ENCODE data around the gene SNAP47. TPM values are rescaled to one million over a fixed set of nuclear protein-coding genes. Genes with fewer than 3 reads are reported as not detected.

SNAP47 gene
- polyA plus RNA-seq, 1 of the 3 experiments (the other 2 are of a cell fraction), result 45.6 TPM

- H3F3A ChIP-seq (replicated peaks; ENCODE audit: insufficient read depth), result peaks cover 4% of the 10 kb centered on the region
- H3K9me2 ChIP-seq, result no peaks in the 10 kb centered on the region
- peaks cover 33% of the 10 kb centered on the region for H3K79me2 ChIP-seq (ENCODE audit: insufficient read depth)
- H3K36me3 ChIP-seq (replicated peaks in 1 of 2; ENCODE audit: control insufficient read depth in 1 of 2, insufficient read depth in 2 of 2, low read length in 1 of 2), result peaks cover 10 to 49% of the 10 kb centered on the region in 2 experiments
- no peak for TF ChIP-seq CTCF (IDR thresholded peaks at IDR 0.05)
- TF ChIP-seq NRF1 (IDR thresholded peaks at IDR 0.05; ENCODE audit: low read depth, low read length), result no peak
- TF ChIP-seq RXRA (IDR thresholded peaks at IDR 0.05; ENCODE audit: borderline replicate concordance, low read depth), result no peak
- no peak for TF ChIP-seq EP300 (IDR thresholded peaks at IDR 0.05; ENCODE audit: borderline replicate concordance in 1 of 2, low read depth in 1 of 2, low read length in 1 of 2)
- no peak for TF ChIP-seq FOXJ3 (CRISPR knock-in tag; IDR thresholded peaks at IDR 0.05)
- TF ChIP-seq, protein P1, sequence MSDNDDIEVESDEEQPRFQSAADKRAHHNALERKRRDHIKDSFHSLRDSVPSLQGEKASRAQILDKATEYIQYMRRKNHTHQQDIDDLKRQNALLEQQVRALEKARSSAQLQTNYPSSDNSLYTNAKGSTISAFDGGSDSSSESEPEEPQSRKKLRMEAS (IDR thresholded peaks at IDR 0.05; ENCODE audit: low read depth), result no peak
- TF ChIP-seq USF1 (IDR thresholded peaks at IDR 0.05; ENCODE audit: borderline replicate concordance, low read depth), result no peak
- no peak for TF ChIP-seq MEF2A (IDR thresholded peaks at IDR 0.05; ENCODE audit: borderline replicate concordance, low read depth)
- TF ChIP-seq TAF1 (IDR thresholded peaks at IDR 0.05; ENCODE audit: borderline replicate concordance, low read depth, low read length), result no peak
- no peak for TF ChIP-seq EZH2phosphoT487 (IDR thresholded peaks at IDR 0.05; ENCODE audit: borderline replicate concordance, low read depth)
- TF ChIP-seq REST (IDR thresholded peaks at IDR 0.05; ENCODE audit: low read depth, low read length), result no peak
- TF ChIP-seq ZBTB33 (IDR thresholded peaks at IDR 0.05; ENCODE audit: borderline replicate concordance, low read depth), result no peak
- TF ChIP-seq JUND (IDR thresholded peaks at IDR 0.05), result no peak
- TF ChIP-seq ELF1 (IDR thresholded peaks at IDR 0.05), result no peak
- no peak for TF ChIP-seq SMC3 (IDR thresholded peaks at IDR 0.05; ENCODE audit: low read depth, low read length)
- peaks cover 29% of the 10 kb centered on the region for H4K20me1 ChIP-seq (ENCODE audit: insufficient read depth)
- no peaks in the 10 kb centered on the region for H3K27me3 ChIP-seq (ENCODE audit: insufficient read depth)
- H3K9me3 ChIP-seq, result no peaks in the 10 kb centered on the region
- no peak for DNase-seq
- no peak overlapping the region for H3K27ac ChIP-seq (ENCODE audit: low read depth in 2 of 2, low read length in 1 of 2)
- H3K9ac ChIP-seq, result no peak overlapping the region
- H3K4me3 ChIP-seq (ENCODE audit: low read depth in 2 of 2, low read length in 1 of 2), result no peak overlapping the region
- ChIA-PET POLR2A (no interaction called here), CTCF (interaction anchor here (0.7 to 4.9 kb wide), 5 partner anchors 8 to 239 kb away, joined by 3 to 70 read pairs (median 4); partner anchors contain the start of gene WNT9A)
- H3K4me2 ChIP-seq, result no peak overlapping the region
- peaks cover 4 to 15% of the 10 kb centered on the region in 2 experiments; a peak in 2 of 4 replicates for H3K4me1 ChIP-seq (ENCODE audit: control insufficient read depth in 1 of 2, insufficient read depth in 2 of 2, low read depth in 1 of 2, low read length in 1 of 2)
- 98% methylated on average over 6 of the region's 8 CpGs for WGBS (ENCODE audit: low lambda C conversion rate)
- H2AFZ ChIP-seq (ENCODE audit: low read depth), result no peak overlapping the region
Observed at GRCh38 chr1:227765261-227766014, 30.2 kb downstream of the SNAP47 start.
